ENCODE data around the gene SCGB2B2.

DNA sequence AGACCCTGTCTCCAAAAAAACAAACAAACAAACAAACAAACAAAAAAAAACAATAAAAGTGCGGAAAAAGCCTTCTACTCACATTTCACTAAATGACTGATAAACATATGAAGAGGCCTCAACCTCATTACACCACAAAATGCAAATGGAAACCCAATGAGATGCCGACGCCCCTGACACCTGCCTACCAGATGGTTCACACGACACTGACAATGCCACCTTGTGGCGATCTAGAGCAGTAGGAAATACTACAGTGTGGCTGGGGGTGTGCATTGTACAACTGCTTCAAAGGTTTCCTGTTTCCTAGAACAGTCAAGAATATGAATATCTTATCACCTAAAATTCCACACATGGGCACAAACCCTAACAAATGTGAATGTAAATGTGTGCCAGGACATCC lies 14.0 kb downstream of the SCGB2B2 start:
- TF ChIP-seq EZH2 (IDR thresholded peaks at IDR 0.05) (no peak), POLR2AphosphoS5 (IDR thresholded peaks at IDR 0.05; ENCODE audit: borderline replicate concordance, low read depth, low read length) (no peak), FOXP2 (optimal IDR thresholded peaks at IDR 0.05; ENCODE audit: control extremely low read depth, extremely low read length, insufficient read depth) (no peak)
